WERI-Rb-1 (cell line): ENCODE results near the gene CLSTN1.

Experiments
- DNase-seq: peaks from one replicate; pipeline ENCODE4 v3.0.0-alpha.2; 2020
- H3K27ac ChIP-seq: fragments of 250-450 bp; sonication (Bioruptor Pico); 2 replicates; pipeline ENCODE4 v1.5.1; 2020; ENCODE audit warnings: mild to moderate bottlenecking, moderate library complexity
- H3K27me3 ChIP-seq: fragments of 250-450 bp; sonication (Bioruptor Pico); 2 replicates; pipeline ENCODE4 v1.5.1; 2021; ENCODE audit warnings: mild to moderate bottlenecking, low read depth, moderate library complexity; ENCODE audit not compliant: insufficient read depth, severe bottlenecking
- H3K36me3 ChIP-seq: fragments of 250-450 bp; sonication (Bioruptor Pico); 2 replicates; pipeline ENCODE4 v1.5.1; 2020; ENCODE audit warnings: mild to moderate bottlenecking, moderate library complexity
- H3K4me3 ChIP-seq: 2 replicates; pipeline ENCODE4 v1.5.1; 2011; ENCODE audit warnings: low read depth, mild to moderate bottlenecking, control low read depth, low read length
- H3K9me3 ChIP-seq: fragments of 250-450 bp; sonication (Bioruptor Pico); 2 replicates; pipeline ENCODE4 v1.5.1; 2021; ENCODE audit warnings: mild to moderate bottlenecking, moderate library complexity; ENCODE audit not compliant: severe bottlenecking
- TF ChIP-seq, protein P1 (sequence below): IDR thresholded peaks from 2 replicates; pipeline ENCODE4 v1.5.1; 2011; ENCODE audit warnings: low read depth, mild to moderate bottlenecking, control low read depth, inconsistent platforms, low read length

The CLSTN1 gene

GRCh38 chr1:9823943-9824701, at the start of gene CLSTN1:
Gene CLSTN1, minus strand, starts transcription at chr1:9823965. Its CDS starts 232 bp downstream, at chr1:9823733.
- Histone ChIP-seq H3K27ac (peak within 1 kb of the TSS; percentile 90), H3K9me3 (no peaks in the 10 kb centered on the region), H3K36me3 (peaks cover 17% of the 10 kb centered on the region), H3K4me3 (peak within 1 kb of the TSS; percentile 97), H3K27me3 (no peaks in the 10 kb centered on the region)
- DNase-seq: peak; percentile 93
- TF ChIP-seq, protein P1, sequence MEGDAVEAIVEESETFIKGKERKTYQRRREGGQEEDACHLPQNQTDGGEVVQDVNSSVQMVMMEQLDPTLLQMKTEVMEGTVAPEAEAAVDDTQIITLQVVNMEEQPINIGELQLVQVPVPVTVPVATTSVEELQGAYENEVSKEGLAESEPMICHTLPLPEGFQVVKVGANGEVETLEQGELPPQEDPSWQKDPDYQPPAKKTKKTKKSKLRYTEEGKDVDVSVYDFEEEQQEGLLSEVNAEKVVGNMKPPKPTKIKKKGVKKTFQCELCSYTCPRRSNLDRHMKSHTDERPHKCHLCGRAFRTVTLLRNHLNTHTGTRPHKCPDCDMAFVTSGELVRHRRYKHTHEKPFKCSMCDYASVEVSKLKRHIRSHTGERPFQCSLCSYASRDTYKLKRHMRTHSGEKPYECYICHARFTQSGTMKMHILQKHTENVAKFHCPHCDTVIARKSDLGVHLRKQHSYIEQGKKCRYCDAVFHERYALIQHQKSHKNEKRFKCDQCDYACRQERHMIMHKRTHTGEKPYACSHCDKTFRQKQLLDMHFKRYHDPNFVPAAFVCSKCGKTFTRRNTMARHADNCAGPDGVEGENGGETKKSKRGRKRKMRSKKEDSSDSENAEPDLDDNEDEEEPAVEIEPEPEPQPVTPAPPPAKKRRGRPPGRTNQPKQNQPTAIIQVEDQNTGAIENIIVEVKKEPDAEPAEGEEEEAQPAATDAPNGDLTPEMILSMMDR: no peak

- Histone ChIP-seq H3K4me3 (no peak overlapping the region), H3K9me3 (no peaks in the 10 kb centered on the region), H3K27me3 (no peaks in the 10 kb centered on the region), H3K36me3 (no peaks in the 10 kb centered on the region), H3K27ac (peak overlapping the region; percentile 22)
- no peak for DNase-seq
- TF ChIP-seq, protein P1: no peak
Measured at GRCh38 chr1:9873385-9873784, 49.6 kb upstream of the CLSTN1 start.

DNA sequence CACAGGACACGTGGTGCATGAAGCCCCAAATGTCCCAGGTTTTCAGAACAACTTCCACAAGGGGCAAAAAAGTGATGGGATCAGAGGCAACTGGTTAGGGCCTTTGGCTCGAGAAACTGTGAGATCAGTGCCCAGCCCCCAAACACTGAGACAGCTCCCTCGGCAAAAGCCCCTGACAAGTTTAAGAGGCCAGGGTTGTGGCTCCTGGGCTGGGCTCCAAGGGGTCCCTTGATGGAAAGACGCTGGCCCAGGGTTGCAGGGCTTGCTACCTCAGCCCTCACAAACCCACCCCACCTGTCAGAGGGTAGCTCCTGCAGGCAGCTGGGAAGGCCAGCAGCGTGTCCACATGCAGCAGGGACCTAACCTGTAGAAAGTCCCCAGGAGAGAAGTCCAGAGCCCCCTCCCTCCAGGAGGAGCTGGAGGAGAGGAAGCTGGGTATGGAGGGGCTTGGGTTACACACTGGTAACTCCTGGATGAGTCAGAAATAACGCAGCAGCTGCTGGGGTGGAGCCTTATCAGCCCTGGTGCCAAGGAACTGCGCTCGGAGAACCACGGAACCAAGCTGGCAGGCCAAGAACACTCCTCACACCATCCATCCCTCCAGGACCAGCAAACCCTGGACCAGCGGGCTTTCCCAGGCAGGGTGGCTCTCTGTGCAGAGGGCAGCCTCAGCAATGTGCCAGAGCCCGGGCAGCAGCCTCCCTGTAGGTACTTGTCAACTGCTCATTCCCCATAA, 48.8 kb upstream of the CLSTN1 start:
- peak; percentile 60 for DNase-seq
- Histone ChIP-seq H3K27ac (peak overlapping the region; percentile 29), H3K36me3 (no peaks in the 10 kb centered on the region)

GRCh38 chr1:9871707-9872425, 48.1 kb upstream of the CLSTN1 start:
- H3K4me3 ChIP-seq: no peak overlapping the region
- DNase-seq: no peak
- no peaks in the 10 kb centered on the region for H3K36me3 ChIP-seq
- no peak overlapping the region; the same call in 1 of the 2 replicates for H3K27ac ChIP-seq
- no peaks in the 10 kb centered on the region for H3K27me3 ChIP-seq
- TF ChIP-seq, protein P1: no peak
- H3K9me3 ChIP-seq: no peaks in the 10 kb centered on the region

More for the DNA sequence above, 48.8 kb upstream of the CLSTN1 start:
- TF ChIP-seq, protein P1: no peak
- H3K9me3 ChIP-seq: no peaks in the 10 kb centered on the region
- no peaks in the 10 kb centered on the region for H3K27me3 ChIP-seq
- no peak overlapping the region for H3K4me3 ChIP-seq

DNA sequence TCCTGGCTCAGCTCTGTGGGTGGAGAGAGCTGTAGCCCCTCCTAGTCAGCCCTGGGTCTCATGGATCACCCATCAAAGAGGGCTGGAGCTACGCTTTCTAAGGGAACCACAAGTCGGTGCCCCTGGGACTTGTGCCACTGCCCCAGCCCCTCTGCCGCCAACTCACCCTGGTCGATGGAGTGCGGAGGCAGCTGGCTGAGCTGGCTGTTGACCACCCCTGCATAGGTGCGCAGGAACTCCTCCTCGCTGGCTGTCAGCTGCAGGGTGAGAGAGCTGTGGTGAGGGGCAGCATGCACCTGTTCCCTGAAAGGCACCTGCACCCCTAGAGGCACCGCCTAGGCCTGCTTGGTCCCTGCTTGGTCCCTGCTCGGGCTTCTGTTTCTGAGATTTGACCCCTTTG, 47.3 kb upstream of the CLSTN1 start:
- TF ChIP-seq, protein P1: no peak
- no peak for DNase-seq
- Histone ChIP-seq H3K36me3 (no peaks in the 10 kb centered on the region), H3K27me3 (no peaks in the 10 kb centered on the region), H3K9me3 (no peaks in the 10 kb centered on the region), H3K4me3 (no peak overlapping the region), H3K27ac (no peak overlapping the region)
